ENCODE measurements around the gene NKTR. TPM values are rescaled to one million over a fixed set of nuclear protein-coding genes. Genes with fewer than 3 reads are reported as not detected.
A peak's percentile ranks its signal among the peaks of the same experiment; 100 is the strongest.

Gene NKTR
- total and polyA plus RNA-seq, 9 of the 15 experiments (the other 6 are each of a cell fraction or from before 2014, with no cell fraction given): 19.7 to 123 (median 92.6) TPM

DNA sequence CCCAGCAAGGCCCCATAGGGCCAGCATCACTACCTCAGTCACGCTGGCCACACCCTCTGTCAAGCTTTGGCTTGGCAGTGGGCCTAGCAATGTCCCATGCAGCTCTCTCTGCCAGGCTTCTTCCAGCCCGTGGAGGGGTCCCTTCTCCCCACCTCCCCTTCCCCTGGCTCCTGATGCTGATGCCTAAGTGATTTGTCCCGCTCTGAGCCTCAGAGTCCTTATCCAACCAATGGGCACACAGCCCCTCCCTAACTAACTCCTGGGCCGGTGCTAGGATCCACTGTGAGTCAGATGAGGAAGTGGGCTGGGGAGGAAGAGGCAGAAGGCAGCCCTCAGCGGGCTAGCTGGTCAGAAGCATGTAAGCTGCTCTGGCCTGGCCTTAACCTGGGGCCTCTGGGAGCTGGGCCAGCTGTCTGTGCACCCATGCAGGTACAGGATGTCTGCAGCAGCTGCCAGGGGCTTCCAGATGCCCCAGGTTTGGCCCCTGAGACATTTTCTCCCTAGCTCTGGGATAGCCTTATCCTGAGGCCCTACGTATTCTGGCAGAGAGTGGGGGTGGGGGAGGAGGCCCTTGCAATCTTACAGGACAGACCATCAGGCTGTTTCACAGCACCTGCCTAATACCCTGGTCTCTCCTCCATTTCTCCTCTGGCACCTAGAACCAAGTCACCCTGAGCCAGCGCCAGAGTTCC, 52.3 kb downstream of the NKTR start (continued):
- TF ChIP-seq, protein P1, sequence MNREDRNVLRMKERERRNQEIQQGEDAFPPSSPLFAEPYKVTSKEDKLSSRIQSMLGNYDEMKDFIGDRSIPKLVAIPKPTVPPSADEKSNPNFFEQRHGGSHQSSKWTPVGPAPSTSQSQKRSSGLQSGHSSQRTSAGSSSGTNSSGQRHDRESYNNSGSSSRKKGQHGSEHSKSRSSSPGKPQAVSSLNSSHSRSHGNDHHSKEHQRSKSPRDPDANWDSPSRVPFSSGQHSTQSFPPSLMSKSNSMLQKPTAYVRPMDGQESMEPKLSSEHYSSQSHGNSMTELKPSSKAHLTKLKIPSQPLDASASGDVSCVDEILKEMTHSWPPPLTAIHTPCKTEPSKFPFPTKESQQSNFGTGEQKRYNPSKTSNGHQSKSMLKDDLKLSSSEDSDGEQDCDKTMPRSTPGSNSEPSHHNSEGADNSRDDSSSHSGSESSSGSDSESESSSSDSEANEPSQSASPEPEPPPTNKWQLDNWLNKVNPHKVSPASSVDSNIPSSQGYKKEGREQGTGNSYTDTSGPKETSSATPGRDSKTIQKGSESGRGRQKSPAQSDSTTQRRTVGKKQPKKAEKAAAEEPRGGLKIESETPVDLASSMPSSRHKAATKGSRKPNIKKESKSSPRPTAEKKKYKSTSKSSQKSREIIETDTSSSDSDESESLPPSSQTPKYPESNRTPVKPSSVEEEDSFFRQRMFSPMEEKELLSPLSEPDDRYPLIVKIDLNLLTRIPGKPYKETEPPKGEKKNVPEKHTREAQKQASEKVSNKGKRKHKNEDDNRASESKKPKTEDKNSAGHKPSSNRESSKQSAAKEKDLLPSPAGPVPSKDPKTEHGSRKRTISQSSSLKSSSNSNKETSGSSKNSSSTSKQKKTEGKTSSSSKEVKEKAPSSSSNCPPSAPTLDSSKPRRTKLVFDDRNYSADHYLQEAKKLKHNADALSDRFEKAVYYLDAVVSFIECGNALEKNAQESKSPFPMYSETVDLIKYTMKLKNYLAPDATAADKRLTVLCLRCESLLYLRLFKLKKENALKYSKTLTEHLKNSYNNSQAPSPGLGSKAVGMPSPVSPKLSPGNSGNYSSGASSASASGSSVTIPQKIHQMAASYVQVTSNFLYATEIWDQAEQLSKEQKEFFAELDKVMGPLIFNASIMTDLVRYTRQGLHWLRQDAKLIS (CRISPR knock-in tag; IDR thresholded peaks at IDR 0.05): no peak
- TF ChIP-seq PYGO2 (tag; IDR thresholded peaks at IDR 0.05) (no peak), SMARCA5 (IDR thresholded peaks at IDR 0.05) (peak; percentile 49; the same call in 1 of the 2 replicates), JUND (IDR thresholded peaks at IDR 0.05; ENCODE audit: borderline replicate concordance, low read depth, low read length) (peak; percentile 86), JUND (tag; IDR thresholded peaks at IDR 0.05; ENCODE audit: borderline replicate concordance, low read depth, low read length) (peak; percentile 75; the same call in 2 of the 3 replicates), POLR2A (conservative IDR thresholded peaks at IDR 0.05) (peak; percentile 75), ZNF165 (CRISPR knock-in tag; IDR thresholded peaks at IDR 0.05; ENCODE audit: borderline replicate concordance) (no peak), ZNF586 (CRISPR knock-in tag; conservative IDR thresholded peaks at IDR 0.05) (no peak), RAD51 (IDR thresholded peaks at IDR 0.05; ENCODE audit: borderline replicate concordance, low read depth) (no peak), RBFOX2 (IDR thresholded peaks at IDR 0.05; ENCODE audit: low read depth, low read length) (peak; percentile 66), SMARCA4 (IDR thresholded peaks at IDR 0.05) (peak; percentile 69; the same call in 1 of the 2 replicates), WHSC1 (IDR thresholded peaks at IDR 0.05; ENCODE audit: low read length) (no peak), ZNF57 (CRISPR knock-in tag; IDR thresholded peaks at IDR 0.05) (0 out of 2 replicates have a peak, but pooled peaks have one; percentile 56), ZNF212 (CRISPR knock-in tag; IDR thresholded peaks at IDR 0.05) (no peak), GATAD2B (IDR thresholded peaks at IDR 0.05; ENCODE audit: borderline replicate concordance) (no peak), CBFB (CRISPR knock-in tag; IDR thresholded peaks at IDR 0.05) (no peak)
- TF ChIP-seq, protein P2, sequence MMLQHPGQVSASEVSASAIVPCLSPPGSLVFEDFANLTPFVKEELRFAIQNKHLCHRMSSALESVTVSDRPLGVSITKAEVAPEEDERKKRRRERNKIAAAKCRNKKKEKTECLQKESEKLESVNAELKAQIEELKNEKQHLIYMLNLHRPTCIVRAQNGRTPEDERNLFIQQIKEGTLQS (IDR thresholded peaks at IDR 0.05): peak; percentile 55
- TF ChIP-seq, protein P2 (CRISPR knock-in tag; conservative IDR thresholded peaks at IDR 0.05): no peak
- TF ChIP-seq, protein P3, sequence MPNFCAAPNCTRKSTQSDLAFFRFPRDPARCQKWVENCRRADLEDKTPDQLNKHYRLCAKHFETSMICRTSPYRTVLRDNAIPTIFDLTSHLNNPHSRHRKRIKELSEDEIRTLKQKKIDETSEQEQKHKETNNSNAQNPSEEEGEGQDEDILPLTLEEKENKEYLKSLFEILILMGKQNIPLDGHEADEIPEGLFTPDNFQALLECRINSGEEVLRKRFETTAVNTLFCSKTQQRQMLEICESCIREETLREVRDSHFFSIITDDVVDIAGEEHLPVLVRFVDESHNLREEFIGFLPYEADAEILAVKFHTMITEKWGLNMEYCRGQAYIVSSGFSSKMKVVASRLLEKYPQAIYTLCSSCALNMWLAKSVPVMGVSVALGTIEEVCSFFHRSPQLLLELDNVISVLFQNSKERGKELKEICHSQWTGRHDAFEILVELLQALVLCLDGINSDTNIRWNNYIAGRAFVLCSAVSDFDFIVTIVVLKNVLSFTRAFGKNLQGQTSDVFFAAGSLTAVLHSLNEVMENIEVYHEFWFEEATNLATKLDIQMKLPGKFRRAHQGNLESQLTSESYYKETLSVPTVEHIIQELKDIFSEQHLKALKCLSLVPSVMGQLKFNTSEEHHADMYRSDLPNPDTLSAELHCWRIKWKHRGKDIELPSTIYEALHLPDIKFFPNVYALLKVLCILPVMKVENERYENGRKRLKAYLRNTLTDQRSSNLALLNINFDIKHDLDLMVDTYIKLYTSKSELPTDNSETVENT (CRISPR knock-in tag; IDR thresholded peaks at IDR 0.05): peak; percentile 73; the same call in 1 of the 2 replicates
- TF ChIP-seq, protein P4, sequence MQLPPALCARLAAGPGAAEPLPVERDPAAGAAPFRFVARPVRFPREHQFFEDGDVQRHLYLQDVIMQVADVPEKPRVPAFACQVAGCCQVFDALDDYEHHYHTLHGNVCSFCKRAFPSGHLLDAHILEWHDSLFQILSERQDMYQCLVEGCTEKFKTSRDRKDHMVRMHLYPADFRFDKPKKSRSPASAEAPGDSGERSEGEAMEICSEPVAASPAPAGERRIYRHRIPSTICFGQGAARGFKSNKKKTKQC (CRISPR knock-in tag; IDR thresholded peaks at IDR 0.05): 0 out of 2 replicates have a peak, but pooled peaks have one; percentile 18
- TF ChIP-seq, protein P5, sequence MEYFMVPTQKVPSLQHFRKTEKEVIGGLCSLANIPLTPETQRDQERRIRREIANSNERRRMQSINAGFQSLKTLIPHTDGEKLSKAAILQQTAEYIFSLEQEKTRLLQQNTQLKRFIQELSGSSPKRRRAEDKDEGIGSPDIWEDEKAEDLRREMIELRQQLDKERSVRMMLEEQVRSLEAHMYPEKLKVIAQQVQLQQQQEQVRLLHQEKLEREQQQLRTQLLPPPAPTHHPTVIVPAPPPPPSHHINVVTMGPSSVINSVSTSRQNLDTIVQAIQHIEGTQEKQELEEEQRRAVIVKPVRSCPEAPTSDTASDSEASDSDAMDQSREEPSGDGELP (CRISPR knock-in tag; IDR thresholded peaks at IDR 0.05; ENCODE audit: borderline replicate concordance): 0 out of 2 replicates have a peak, but pooled peaks have one; percentile 32

All from K562 (cell line).